ENCODE data around the gene HEXD.
"Not testable (repeated sequence)": the region's sequence is repeated elsewhere in the genome, so short reads cannot be mapped to it uniquely, and the experiment has no call there.

HEXD gene

GRCh38 chr17:82441691-82442487 is 23.7 kb downstream of the HEXD start:
- DNase-seq (ENCODE audit: low spot score) = peak; percentile 28

- no peak for DNase-seq (ENCODE audit: low spot score)
Measured at GRCh38 chr17:82442643-82443464, 24.7 kb downstream of the HEXD start.

GRCh38 chr17:82443465-82444283 is 25.5 kb downstream of the HEXD start:
- DNase-seq (ENCODE audit: low spot score) = no peak

- DNase-seq (ENCODE audit: low spot score) = no peak
Measured at GRCh38 chr17:82444284-82444893, 26.2 kb downstream of the HEXD start.

- DNase-seq (ENCODE audit: low spot score) = no peak
Measured at GRCh38 chr17:82444941-82445521, 26.9 kb downstream of the HEXD start.

- no peak for DNase-seq (ENCODE audit: low spot score)
Measured at GRCh38 chr17:82445542-82445941, 27.4 kb downstream of the HEXD start.

GRCh38 chr17:82446124-82446523 is 28.0 kb downstream of the HEXD start:
- DNase-seq (ENCODE audit: low spot score) = no peak

GRCh38 chr17:82446649-82447048 is 28.5 kb downstream of the HEXD start:
- no peak for DNase-seq (ENCODE audit: low spot score)

GRCh38 chr17:82447876-82448275 is 29.7 kb downstream of the HEXD start:
- no peak for DNase-seq (ENCODE audit: low spot score)

GRCh38 chr17:82449131-82449882 is 31.2 kb downstream of the HEXD start:
- DNase-seq (ENCODE audit: low spot score) = peak; percentile 83

GRCh38 chr17:82449883-82450356 is 31.8 kb downstream of the HEXD start:
- DNase-seq (ENCODE audit: low spot score) = no peak

GRCh38 chr17:82450357-82451106 is 32.4 kb downstream of the HEXD start, which contains the start of gene CYBC1:
TSS of gene CYBC1 (minus strand) at chr17:82450752. CDS start at chr17:82449254, 1,498 bp downstream.
- peak; percentile 89 for DNase-seq (ENCODE audit: low spot score)

GRCh38 chr17:82452162-82452561 is 34.0 kb downstream of the HEXD start:
- DNase-seq (ENCODE audit: low spot score) = no peak

- not testable (repeated sequence) for DNase-seq (ENCODE audit: low spot score)
Measured at GRCh38 chr17:82453151-82453550, 35.0 kb downstream of the HEXD start.

- not testable (repeated sequence) for DNase-seq (ENCODE audit: low spot score)
Measured at GRCh38 chr17:82453706-82454105, 35.6 kb downstream of the HEXD start.

- no peak for DNase-seq (ENCODE audit: low spot score)
Measured at GRCh38 chr17:82457073-82457928, 39.2 kb downstream of the HEXD start.

GRCh38 chr17:82457929-82458178 is 39.7 kb downstream of the HEXD start:
- peak; percentile 93 for DNase-seq (ENCODE audit: low spot score)

GRCh38 chr17:82458179-82458884 is 40.2 kb downstream of the HEXD start, which contains the start of gene NARF:
TSS of gene NARF (plus strand) at chr17:82458741. CDS start at chr17:82458804, 63 bp downstream.
- peak; percentile 99 for DNase-seq (ENCODE audit: low spot score)

Data from germinal center (tissue), 1 donor.